LNCaP clone FGC (cell line): ENCODE measurements around the gene PRIM1.
"Not testable (repeated sequence)": the region's sequence is repeated elsewhere in the genome, so short reads cannot be mapped to it uniquely, and the experiment has no call there.

Experiments used
- DNase-seq: peaks from one replicate; pipeline ENCODE4 v3.0.0-alpha.2; 2011; ENCODE audit warnings: low read depth
- H3K4me3 ChIP-seq: 2 replicates; pipeline ENCODE4 v1.5.1; 2011; ENCODE audit warnings: mild to moderate bottlenecking, low read depth, low read length, control low read depth
- TF ChIP-seq, protein P1 (sequence below): IDR thresholded peaks from 2 replicates; pipeline ENCODE4 v1.5.1; 2012; ENCODE audit warnings: mild to moderate bottlenecking; ENCODE audit not compliant: control insufficient read depth, insufficient read depth; ENCODE audit errors: extremely low read depth

Gene PRIM1

GRCh38 chr12:56751712-56752598 lies at the start of gene PRIM1:
Gene PRIM1, minus strand, starts transcription at chr12:56752323. Its CDS starts 25 bp downstream, at chr12:56752298.
- peak; percentile 26 for DNase-seq
- TF ChIP-seq, protein P1, sequence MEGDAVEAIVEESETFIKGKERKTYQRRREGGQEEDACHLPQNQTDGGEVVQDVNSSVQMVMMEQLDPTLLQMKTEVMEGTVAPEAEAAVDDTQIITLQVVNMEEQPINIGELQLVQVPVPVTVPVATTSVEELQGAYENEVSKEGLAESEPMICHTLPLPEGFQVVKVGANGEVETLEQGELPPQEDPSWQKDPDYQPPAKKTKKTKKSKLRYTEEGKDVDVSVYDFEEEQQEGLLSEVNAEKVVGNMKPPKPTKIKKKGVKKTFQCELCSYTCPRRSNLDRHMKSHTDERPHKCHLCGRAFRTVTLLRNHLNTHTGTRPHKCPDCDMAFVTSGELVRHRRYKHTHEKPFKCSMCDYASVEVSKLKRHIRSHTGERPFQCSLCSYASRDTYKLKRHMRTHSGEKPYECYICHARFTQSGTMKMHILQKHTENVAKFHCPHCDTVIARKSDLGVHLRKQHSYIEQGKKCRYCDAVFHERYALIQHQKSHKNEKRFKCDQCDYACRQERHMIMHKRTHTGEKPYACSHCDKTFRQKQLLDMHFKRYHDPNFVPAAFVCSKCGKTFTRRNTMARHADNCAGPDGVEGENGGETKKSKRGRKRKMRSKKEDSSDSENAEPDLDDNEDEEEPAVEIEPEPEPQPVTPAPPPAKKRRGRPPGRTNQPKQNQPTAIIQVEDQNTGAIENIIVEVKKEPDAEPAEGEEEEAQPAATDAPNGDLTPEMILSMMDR = no peak
- peak within 1 kb of the TSS; percentile 88 for H3K4me3 ChIP-seq

DNA sequence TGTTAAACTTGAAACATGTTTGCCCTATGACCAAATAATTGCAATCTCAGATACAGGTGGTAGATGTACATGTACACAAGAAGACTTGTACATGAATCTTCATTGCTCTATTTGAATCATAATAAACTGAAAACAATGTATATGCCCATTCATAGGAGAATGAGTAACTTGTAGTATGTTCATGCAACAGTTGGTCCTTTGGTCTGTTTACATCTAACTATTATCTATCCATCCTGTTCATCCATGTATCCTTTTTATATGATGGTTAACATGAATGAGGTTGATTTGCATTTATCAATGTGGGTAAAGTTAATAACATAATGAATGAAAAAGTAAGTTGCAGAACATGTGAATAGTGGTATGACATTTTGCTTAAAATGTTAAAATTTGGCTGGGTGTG lies 48.1 kb upstream of the PRIM1 start:
- no peak for DNase-seq
- TF ChIP-seq, protein P1 = no peak

GRCh38 chr12:56799345-56799744 lies 47.2 kb upstream of the PRIM1 start:
- DNase-seq, H3K4me3 ChIP-seq: not testable (repeated sequence)

More for the DNA sequence above, 48.1 kb upstream of the PRIM1 start:
- no peak overlapping the region for H3K4me3 ChIP-seq

- H3K4me3 ChIP-seq, DNase-seq: not testable (repeated sequence)
These were observed 43.7 kb upstream of the PRIM1 start for GRCh38 chr12:56795791-56796190.

GRCh38 chr12:56795046-56795562 lies 43.0 kb upstream of the PRIM1 start:
- not testable (repeated sequence) for H3K4me3 ChIP-seq, DNase-seq

DNA sequence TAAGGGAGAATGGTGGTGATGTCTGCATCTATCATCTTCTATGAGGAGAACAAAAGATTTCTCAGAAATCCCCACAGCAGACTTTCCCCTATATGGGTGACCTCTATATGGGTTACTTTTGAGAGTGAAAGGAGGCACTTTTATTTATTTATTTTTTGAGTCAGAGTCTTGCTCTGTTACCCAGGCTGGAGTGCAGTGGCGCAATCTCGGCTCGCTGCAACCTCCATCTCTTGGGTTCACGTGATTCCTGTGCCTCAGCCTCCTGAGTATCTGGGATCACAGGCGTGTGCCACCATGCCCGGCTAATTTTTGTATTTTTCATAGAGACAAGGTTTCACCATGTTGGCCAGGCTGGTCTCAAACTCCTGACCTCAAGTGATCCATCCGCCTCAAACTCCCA lies 41.0 kb upstream of the PRIM1 start:
- DNase-seq, H3K4me3 ChIP-seq: not testable (repeated sequence)

DNA sequence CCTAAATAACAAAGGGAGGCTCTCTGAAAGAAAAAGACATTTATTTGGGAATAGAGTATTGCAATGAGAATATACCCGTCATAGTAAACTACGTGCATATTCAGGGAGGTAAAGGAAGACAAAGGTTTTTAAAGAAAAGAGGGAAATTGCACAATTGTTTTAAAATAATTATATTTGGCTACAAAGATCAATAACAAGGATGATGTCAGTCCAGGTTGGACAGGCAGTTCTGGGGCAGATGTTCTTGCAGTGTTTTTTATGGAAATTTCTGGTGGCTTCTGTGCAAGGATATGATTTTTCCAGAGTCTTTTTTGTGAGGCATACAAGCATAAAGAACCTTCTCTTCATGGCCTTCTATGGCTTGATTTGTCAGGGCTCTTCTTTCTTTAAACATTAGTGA lies 40.6 kb upstream of the PRIM1 start:
- TF ChIP-seq, protein P1 = no peak

GRCh38 chr12:56789429-56789828 lies 37.3 kb upstream of the PRIM1 start:
- H3K4me3 ChIP-seq, DNase-seq: not testable (repeated sequence)

More for the DNA sequence above, 40.6 kb upstream of the PRIM1 start:
- no peak overlapping the region for H3K4me3 ChIP-seq
- DNase-seq = no peak

DNA sequence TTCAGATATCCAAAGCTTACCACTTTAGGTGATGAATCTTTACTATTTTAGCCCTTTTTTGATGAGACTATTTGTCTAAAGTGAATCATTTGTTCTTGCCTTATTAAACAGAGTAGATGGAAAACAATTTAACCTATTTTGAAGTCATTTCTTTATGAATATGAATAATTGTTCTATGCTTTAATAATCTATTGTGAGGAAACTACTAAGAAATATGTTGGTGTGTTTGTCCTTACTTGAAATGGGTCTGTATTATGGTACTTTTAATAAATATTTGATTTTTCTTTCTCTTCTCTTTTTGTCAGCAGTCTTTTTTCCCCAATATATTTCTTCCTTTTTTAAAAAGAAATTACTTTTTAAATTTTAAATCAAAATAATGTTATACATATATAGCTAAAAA lies 35.4 kb upstream of the PRIM1 start:
- no peak overlapping the region for H3K4me3 ChIP-seq
- TF ChIP-seq, protein P1 = no peak
- no peak for DNase-seq
